Muscle layer of duodenum (tissue), 2 donors: ENCODE data around the gene KRT26.

ENCODE experiments used
- H3K27ac ChIP-seq: one replicate; pipeline ENCODE4 v1.7.0; 2013; ENCODE audit warnings: mild to moderate bottlenecking, low read length
- H3K27me3 ChIP-seq: one replicate; pipeline ENCODE4 v1.7.0; 2013; ENCODE audit warnings: low read depth, mild to moderate bottlenecking, control low read depth, low read length
- H3K36me3 ChIP-seq, 2 donors: one replicate each; pipeline ENCODE4 v1.7.0; 2013; ENCODE audit warnings: low read length in 2 of 2, control low read depth in 1 of 2, mild to moderate bottlenecking in 1 of 2; ENCODE audit not compliant: insufficient read depth in 2 of 2, control insufficient read depth in 1 of 2
- H3K4me1 ChIP-seq, 2 donors: one replicate each; pipeline ENCODE4 v1.7.0; 2013; ENCODE audit warnings: low read length in 2 of 2, mild to moderate bottlenecking in 2 of 2, control low read depth in 1 of 2, moderate library complexity in 1 of 2; ENCODE audit not compliant: insufficient read depth in 2 of 2, control insufficient read depth in 1 of 2
- H3K4me3 ChIP-seq, 2 donors: one replicate each; pipeline ENCODE4 v1.7.0; 2013; ENCODE audit warnings: low read length in 2 of 2, low read depth in 1 of 2, mild to moderate bottlenecking in 1 of 2
- H3K9me3 ChIP-seq, 2 donors: one replicate each; pipeline ENCODE4 v1.7.0; 2013; ENCODE audit warnings: low read length in 2 of 2, control low read depth in 1 of 2, mild to moderate bottlenecking in 1 of 2; ENCODE audit not compliant: control insufficient read depth in 1 of 2
- donor health status: healthy.

The KRT26 gene

DNA sequence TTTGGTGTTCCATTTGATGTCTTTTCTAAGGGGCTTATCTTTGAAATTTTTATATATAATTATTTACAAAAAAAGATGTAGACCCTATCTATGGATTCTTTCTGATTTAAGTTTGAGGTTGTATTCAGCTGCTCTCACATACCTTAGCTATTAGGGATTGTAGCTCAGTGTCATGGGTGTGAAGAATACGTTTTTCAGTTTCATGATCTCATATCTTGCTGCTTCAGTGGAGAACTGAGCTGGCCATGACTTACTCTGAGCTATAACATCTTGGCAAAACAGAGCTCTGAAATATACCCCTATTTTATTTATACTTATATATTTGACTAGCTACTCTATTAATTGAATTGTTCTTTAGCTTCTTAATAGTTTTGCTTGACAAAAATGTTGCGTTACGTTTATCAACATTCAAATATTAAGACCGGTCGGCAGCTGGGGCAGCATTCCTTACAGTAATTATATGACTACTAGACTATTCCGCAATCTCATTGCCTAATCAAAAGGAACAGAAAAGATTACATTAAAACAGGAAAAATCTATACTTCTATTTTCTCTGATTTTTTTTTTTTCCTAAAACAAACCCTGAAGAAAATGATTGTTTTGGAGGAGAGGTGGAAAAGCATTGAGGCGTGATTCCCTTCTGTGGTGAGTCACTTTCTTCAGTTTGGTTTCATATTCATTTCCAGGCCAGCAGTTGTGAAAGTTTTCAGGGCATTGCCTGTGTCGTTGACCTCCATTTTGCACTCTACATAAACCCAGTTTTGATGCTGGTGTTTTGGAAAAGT is 44.4 kb downstream of the KRT26 start:
- no peaks in the 10 kb centered on the region for H3K27me3 ChIP-seq
- H3K27ac ChIP-seq = no peak overlapping the region
- H3K9me3 ChIP-seq = no peaks in the 10 kb centered on the region
- no peaks in the 10 kb centered on the region for H3K36me3 ChIP-seq
- H3K4me1 ChIP-seq = no peaks in the 10 kb centered on the region
- H3K4me3 ChIP-seq = no peak overlapping the region

DNA sequence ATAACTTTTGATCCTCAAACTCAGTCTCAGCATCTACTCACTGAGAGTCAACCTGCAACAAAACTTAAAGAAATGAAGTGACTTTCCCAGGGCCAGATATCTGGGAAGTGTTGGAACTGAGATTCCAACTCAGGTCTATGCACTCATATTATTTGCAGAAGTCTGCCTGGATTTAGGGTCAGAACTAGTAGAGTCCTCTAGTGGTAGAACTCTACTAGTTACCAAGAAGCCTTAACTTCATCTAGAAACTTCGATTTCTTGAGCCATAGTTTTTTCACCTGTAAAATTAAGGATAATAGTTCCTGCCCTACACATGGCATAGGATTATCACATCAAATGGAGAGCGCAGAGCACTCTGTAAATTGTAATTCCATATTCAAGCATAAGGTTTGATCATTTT is 45.1 kb downstream of the KRT26 start:
- Histone ChIP-seq H3K27me3 (no peaks in the 10 kb centered on the region), H3K4me1 (no peaks in the 10 kb centered on the region), H3K4me3 (no peak overlapping the region), H3K9me3 (no peaks in the 10 kb centered on the region), H3K27ac (no peak overlapping the region), H3K36me3 (no peaks in the 10 kb centered on the region)

GRCh38 chr17:40724656-40725055 is 47.3 kb downstream of the KRT26 start:
- H3K4me1 ChIP-seq = no peaks in the 10 kb centered on the region
- no peak overlapping the region for H3K27ac ChIP-seq
- H3K4me3 ChIP-seq = no peak overlapping the region
- no peaks in the 10 kb centered on the region for H3K9me3 ChIP-seq
- H3K36me3 ChIP-seq = no peaks in the 10 kb centered on the region
- H3K27me3 ChIP-seq = no peaks in the 10 kb centered on the region

GRCh38 chr17:40722241-40722640 is 49.8 kb downstream of the KRT26 start:
- Histone ChIP-seq H3K9me3 (no peaks in the 10 kb centered on the region), H3K36me3 (no peaks in the 10 kb centered on the region), H3K4me3 (no peak overlapping the region), H3K4me1 (no peaks in the 10 kb centered on the region), H3K27ac (no peak overlapping the region), H3K27me3 (no peaks in the 10 kb centered on the region)

GRCh38 chr17:40720899-40721298 is 51.1 kb downstream of the KRT26 start:
- H3K27me3 ChIP-seq = no peaks in the 10 kb centered on the region
- no peak overlapping the region for H3K27ac ChIP-seq
- H3K9me3 ChIP-seq = no peaks in the 10 kb centered on the region
- H3K36me3 ChIP-seq = no peaks in the 10 kb centered on the region
- no peak overlapping the region for H3K4me3 ChIP-seq
- no peaks in the 10 kb centered on the region for H3K4me1 ChIP-seq

GRCh38 chr17:40718930-40719329 is 53.1 kb downstream of the KRT26 start:
- Histone ChIP-seq H3K4me1 (no peaks in the 10 kb centered on the region), H3K36me3 (no peaks in the 10 kb centered on the region), H3K4me3 (no peak overlapping the region), H3K27ac (no peak overlapping the region), H3K9me3 (no peaks in the 10 kb centered on the region), H3K27me3 (no peaks in the 10 kb centered on the region)

- no peaks in the 10 kb centered on the region for H3K27me3 ChIP-seq
- H3K4me3 ChIP-seq = no peak overlapping the region
- H3K4me1 ChIP-seq = no peaks in the 10 kb centered on the region
- no peaks in the 10 kb centered on the region for H3K36me3 ChIP-seq
- H3K27ac ChIP-seq = no peak overlapping the region
- H3K9me3 ChIP-seq = no peaks in the 10 kb centered on the region
Measured at GRCh38 chr17:40717776-40718175, 54.2 kb downstream of the KRT26 start.
